Measurements from ENCODE around the gene GPC5.
"Not testable (repeated sequence)": the region's sequence is repeated elsewhere in the genome, so short reads cannot be mapped to it uniquely, and the experiment has no call there.

GPC5 gene

GRCh38 chr13:91661692-91662490 lies 263.5 kb downstream of the GPC5 start:
- no peak for DNase-seq

- no peak for DNase-seq
Observed at GRCh38 chr13:91664039-91664438, 265.6 kb downstream of the GPC5 start.

GRCh38 chr13:91667486-91667885 lies 269.1 kb downstream of the GPC5 start:
- DNase-seq: no peak

GRCh38 chr13:91668866-91669495 lies 270.6 kb downstream of the GPC5 start:
- DNase-seq: no peak

GRCh38 chr13:91674347-91674746 lies 275.9 kb downstream of the GPC5 start:
- DNase-seq: not testable (repeated sequence)

- DNase-seq: no peak
Observed at GRCh38 chr13:91684746-91685145, 286.3 kb downstream of the GPC5 start.

- DNase-seq: no peak
Observed at GRCh38 chr13:91690944-91691343, 292.5 kb downstream of the GPC5 start.

- DNase-seq: no peak
Observed at GRCh38 chr13:91693466-91693865, 295.0 kb downstream of the GPC5 start.

GRCh38 chr13:91698308-91698707 lies 299.9 kb downstream of the GPC5 start:
- DNase-seq: no peak

- no peak for DNase-seq
Observed at GRCh38 chr13:91698767-91699166, 300.3 kb downstream of the GPC5 start.

GRCh38 chr13:91699863-91700262 lies 301.4 kb downstream of the GPC5 start:
- DNase-seq: no peak

GRCh38 chr13:91701975-91702374 lies 303.6 kb downstream of the GPC5 start:
- no peak for DNase-seq

- no peak for DNase-seq
Observed at GRCh38 chr13:91702411-91702810, 304.0 kb downstream of the GPC5 start.

- DNase-seq: no peak
Observed at GRCh38 chr13:91704398-91704797, 306.0 kb downstream of the GPC5 start.

GRCh38 chr13:91708558-91708957 lies 310.1 kb downstream of the GPC5 start:
- DNase-seq: no peak

- DNase-seq: no peak
Observed at GRCh38 chr13:91709180-91709579, 310.8 kb downstream of the GPC5 start.

- DNase-seq: no peak
Observed at GRCh38 chr13:91710733-91711132, 312.3 kb downstream of the GPC5 start.

GRCh38 chr13:91714855-91715254 lies 316.4 kb downstream of the GPC5 start:
- DNase-seq: no peak

- no peak for DNase-seq
Observed at GRCh38 chr13:91716436-91717065, 318.1 kb downstream of the GPC5 start.

GRCh38 chr13:91719033-91719432 lies 320.6 kb downstream of the GPC5 start:
- no peak for DNase-seq

- DNase-seq: no peak
Observed at GRCh38 chr13:91721413-91721812, 323.0 kb downstream of the GPC5 start.

- DNase-seq: peak; percentile 27
Observed at GRCh38 chr13:91722267-91722884, 324.0 kb downstream of the GPC5 start.

- DNase-seq: no peak
Observed at GRCh38 chr13:91724591-91724990, 326.2 kb downstream of the GPC5 start.

- DNase-seq: no peak
Observed at GRCh38 chr13:91725646-91726045, 327.2 kb downstream of the GPC5 start.

Measured in NCI-H1092 (cell line).